ENCODE data around the gene SUMO3. TPM values are rescaled to one million over a fixed set of nuclear protein-coding genes. Genes with fewer than 3 reads are reported as not detected.

Gene SUMO3
- total and polyA plus RNA-seq, 2 of the 4 experiments (the other 2 are of a cell fraction), result 64.9 to 101 TPM

- Histone ChIP-seq H3K4ac (ENCODE audit: low read depth, low read length) (no peak overlapping the region), H4K8ac (ENCODE audit: low read depth in 2 of 2, low read length in 2 of 2) (no peak overlapping the region), H4K20me1 (ENCODE audit: insufficient read depth, low read length) (peaks cover 21% of the 10 kb centered on the region), H3K14ac (replicated peaks; ENCODE audit: low read depth, low read length) (no peak overlapping the region), H3K79me1 (ENCODE audit: low read depth in 1 of 2, low read length in 2 of 2) (peaks cover 38 to 41% of the 10 kb centered on the region in 2 experiments), H3K27me3 (ENCODE audit: control insufficient read depth, insufficient read depth, low read length) (no peaks in the 10 kb centered on the region), H3K56ac (ENCODE audit: extremely low read depth, insufficient read depth, low read length) (no peak overlapping the region), H4K91ac (ENCODE audit: insufficient read depth, low read depth, low read length) (no peak overlapping the region), H2BK120ac (ENCODE audit: low read depth, low read length) (no peak overlapping the region), H3K4me1 (ENCODE audit: control insufficient read depth, insufficient read depth, low read length) (0 out of 2 replicates have a peak, but pooled peaks cover 2% of the 10 kb centered on the region), H3K9me1 (ENCODE audit: insufficient read depth, low read length) (peaks cover 7% of the 10 kb centered on the region; the same call in 1 of the 2 replicates), H2AFZ (replicated peaks; ENCODE audit: low read length, poor library complexity) (no peak overlapping the region), H3K18ac (ENCODE audit: low read depth, low read length) (no peak overlapping the region), H2AK5ac (ENCODE audit: low read depth, low read length) (no peak overlapping the region), H2AK9ac (replicated peaks; ENCODE audit: low read depth, low read length, poor library complexity) (no peak overlapping the region), H2BK5ac (ENCODE audit: low read depth, low read length, poor library complexity, severe bottlenecking) (no peak overlapping the region), H3K4me3 (ENCODE audit: insufficient read depth, low read depth, low read length) (no peak overlapping the region), H2BK20ac (ENCODE audit: low read depth, low read length) (no peak overlapping the region), H2BK15ac (ENCODE audit: low read depth, low read length) (no peak overlapping the region), H3K4me2 (ENCODE audit: low read depth, low read length) (no peak overlapping the region), H4K5ac (ENCODE audit: low read depth, low read length) (no peak overlapping the region), H3K23ac (ENCODE audit: low read depth, low read length) (no peak overlapping the region), H3K9me3 (ENCODE audit: control insufficient read depth, insufficient read depth, low read length) (no peaks in the 10 kb centered on the region), H3K9ac (ENCODE audit: low read depth, low read length) (no peak overlapping the region), H3K27ac (ENCODE audit: insufficient read depth, low read length) (no peak overlapping the region), H3K36me3 (ENCODE audit: control insufficient read depth, insufficient read depth, low read length) (peaks cover 25% of the 10 kb centered on the region)
- DNase-seq (no peak), ATAC-seq (ENCODE audit: low read depth) (no peak)
- intact Hi-C loops (cut with micrococcal nuclease) (no loop called here), dilution Hi-C loops (cut with HindIII; ENCODE audit: low sequenced_read_pairs, unreplicated experiment) (no loop called here), in situ Hi-C loops (cut with MboI; ENCODE audit: low sequenced_read_pairs) (no loop called here)
- ChIA-PET POLR2A (ENCODE audit: unreplicated experiment) (no interaction called here), CTCF (no interaction called here)
- no TSS peak for BruUV-seq (replicated peaks)
- WGBS, 2 experiments (ENCODE audit: extremely low coverage in 2 of 2, insufficient read length in 1 of 2), result 92% methylated on average over 5 of the region's 7 CpGs; no CpG with 5 or more reads in 1 of the 2 experiments
- no peak for TF ChIP-seq RCOR1 (IDR thresholded peaks at IDR 0.05; ENCODE audit: insufficient replicate concordance, low read length)
- TF ChIP-seq RAD21 (IDR thresholded peaks at IDR 0.05; ENCODE audit: low read length), result no peak
- no peak for TF ChIP-seq CTCF (conservative IDR thresholded peaks at IDR 0.05; ENCODE audit: low read depth, low read length)
- TF ChIP-seq MAFK (IDR thresholded peaks at IDR 0.05; ENCODE audit: low read depth, low read length), result no peak
- no peak for TF ChIP-seq USF2 (IDR thresholded peaks at IDR 0.05; ENCODE audit: low read depth, low read length)
- TF ChIP-seq MAZ (IDR thresholded peaks at IDR 0.05; ENCODE audit: borderline replicate concordance, low read depth, low read length), result no peak
- TF ChIP-seq BHLHE40 (IDR thresholded peaks at IDR 0.05; ENCODE audit: low read depth, low read length), result no peak
- no peak for TF ChIP-seq NFE2L2 (IDR thresholded peaks at IDR 0.05; ENCODE audit: low read depth, low read length)
- no peak for TF ChIP-seq FOS (IDR thresholded peaks at IDR 0.05; ENCODE audit: low read depth, low read length)
- TF ChIP-seq RFX5 (IDR thresholded peaks at IDR 0.05; ENCODE audit: low read depth, low read length), result no peak
- TF ChIP-seq CEBPB (IDR thresholded peaks at IDR 0.05; ENCODE audit: low read depth, low read length), result no peak
- TF ChIP-seq MXI1 (IDR thresholded peaks at IDR 0.05; ENCODE audit: borderline replicate concordance, low read depth, low read length), result no peak
- TF ChIP-seq POLR2A (IDR thresholded peaks at IDR 0.05; ENCODE audit: low read depth, low read length), result no peak
- no peak for TF ChIP-seq SMC3 (IDR thresholded peaks at IDR 0.05; ENCODE audit: low read depth, low read length)
- no peak for TF ChIP-seq ELK1 (IDR thresholded peaks at IDR 0.05; ENCODE audit: borderline replicate concordance, low read depth, low read length)
- TF ChIP-seq CHD1 (IDR thresholded peaks at IDR 0.05; ENCODE audit: low read depth, low read length), result no peak
These were observed 37.7 kb downstream of the SUMO3 start for GRCh38 chr21:44780137-44780502.

All from IMR-90 (cell line).